SK-N-SH (cell line): ENCODE measurements around the gene PLP2.

Experiments used
- CHD2 ChIP-seq: fragments of 150-350 bp; IDR thresholded peaks from 2 replicates; pipeline ENCODE4 v1.6.1; 2018; ENCODE audit warnings: low read length; ENCODE audit not compliant: partially characterized antibody
- EZH2phosphoT487 ChIP-seq: fragments of 200-600 bp; sonication (generic); IDR thresholded peaks from 2 replicates; pipeline ENCODE4 v1.6.1; 2017; ENCODE audit warnings: low read depth, mixed run types, mild to moderate bottlenecking, antibody characterized with exemption, moderate library complexity, borderline replicate concordance
- POLR2AphosphoS5 ChIP-seq: IDR thresholded peaks from 2 replicates; pipeline ENCODE4 v1.6.1; 2012; ENCODE audit warnings: low read depth, low read length
- SMC3 ChIP-seq: IDR thresholded peaks from 2 replicates; pipeline ENCODE4 v1.6.1; 2012; ENCODE audit warnings: low read depth, low read length, improper control_type of control experiment
- TF ChIP-seq, protein P1 (sequence below): fragments of 200-600 bp; sonication (generic); IDR thresholded peaks from 2 replicates; pipeline ENCODE4 v1.6.1; 2017; ENCODE audit warnings: antibody characterized with exemption, mild to moderate bottlenecking, moderate library complexity
- TF ChIP-seq, protein P2 (sequence below): fragments of 150-350 bp; IDR thresholded peaks from 2 replicates; pipeline ENCODE4 v1.6.1; 2017; ENCODE audit warnings: antibody characterized with exemption, low read length, low read depth, borderline replicate concordance

DNA sequence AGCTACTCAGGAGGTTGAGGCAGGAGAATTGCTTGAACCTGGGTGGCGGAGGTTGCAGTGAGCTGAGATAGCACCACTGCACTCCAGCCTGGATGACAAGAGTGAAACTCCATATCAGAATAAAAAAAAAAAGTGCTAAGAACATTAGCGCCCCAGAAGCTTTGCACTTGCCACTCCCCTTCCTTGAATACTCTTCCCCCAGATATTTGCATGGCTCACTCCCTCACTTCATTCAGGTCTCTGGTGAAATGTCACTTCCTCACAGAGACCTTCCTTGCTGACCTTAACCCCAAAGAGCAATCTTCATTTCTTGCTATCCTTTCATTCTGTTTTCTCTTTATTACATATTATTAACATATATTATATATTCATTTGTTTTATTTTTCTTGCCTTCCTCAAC, 50.2 kb downstream of the PLP2 start:
- TF ChIP-seq, protein P1, sequence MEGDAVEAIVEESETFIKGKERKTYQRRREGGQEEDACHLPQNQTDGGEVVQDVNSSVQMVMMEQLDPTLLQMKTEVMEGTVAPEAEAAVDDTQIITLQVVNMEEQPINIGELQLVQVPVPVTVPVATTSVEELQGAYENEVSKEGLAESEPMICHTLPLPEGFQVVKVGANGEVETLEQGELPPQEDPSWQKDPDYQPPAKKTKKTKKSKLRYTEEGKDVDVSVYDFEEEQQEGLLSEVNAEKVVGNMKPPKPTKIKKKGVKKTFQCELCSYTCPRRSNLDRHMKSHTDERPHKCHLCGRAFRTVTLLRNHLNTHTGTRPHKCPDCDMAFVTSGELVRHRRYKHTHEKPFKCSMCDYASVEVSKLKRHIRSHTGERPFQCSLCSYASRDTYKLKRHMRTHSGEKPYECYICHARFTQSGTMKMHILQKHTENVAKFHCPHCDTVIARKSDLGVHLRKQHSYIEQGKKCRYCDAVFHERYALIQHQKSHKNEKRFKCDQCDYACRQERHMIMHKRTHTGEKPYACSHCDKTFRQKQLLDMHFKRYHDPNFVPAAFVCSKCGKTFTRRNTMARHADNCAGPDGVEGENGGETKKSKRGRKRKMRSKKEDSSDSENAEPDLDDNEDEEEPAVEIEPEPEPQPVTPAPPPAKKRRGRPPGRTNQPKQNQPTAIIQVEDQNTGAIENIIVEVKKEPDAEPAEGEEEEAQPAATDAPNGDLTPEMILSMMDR, result no peak
- TF ChIP-seq CHD2 (no peak), SMC3 (no peak), POLR2AphosphoS5 (no peak), EZH2phosphoT487 (no peak)
- TF ChIP-seq, protein P2, sequence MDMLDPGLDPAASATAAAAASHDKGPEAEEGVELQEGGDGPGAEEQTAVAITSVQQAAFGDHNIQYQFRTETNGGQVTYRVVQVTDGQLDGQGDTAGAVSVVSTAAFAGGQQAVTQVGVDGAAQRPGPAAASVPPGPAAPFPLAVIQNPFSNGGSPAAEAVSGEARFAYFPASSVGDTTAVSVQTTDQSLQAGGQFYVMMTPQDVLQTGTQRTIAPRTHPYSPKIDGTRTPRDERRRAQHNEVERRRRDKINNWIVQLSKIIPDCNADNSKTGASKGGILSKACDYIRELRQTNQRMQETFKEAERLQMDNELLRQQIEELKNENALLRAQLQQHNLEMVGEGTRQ, result no peak
